HG02571 (cell line): Measurements from ENCODE around the gene C9orf78.

ENCODE experiments used
- ATAC-seq: cut with Tn5 transposase; IDR thresholded peaks from one replicate; pipeline ENCODE4 v1.9.1; 2021; ENCODE audit warnings: mild to moderate bottlenecking, moderate library complexity; ENCODE audit not compliant: unreplicated experiment

The C9orf78 gene

GRCh38 chr9:129777769-129778130 lies 57.3 kb downstream of the C9orf78 start:
- ATAC-seq, result no peak
